Mesenchymal stem cell (in vitro differentiated cells and primary cell): Measurements from ENCODE around the gene ESRRB.

ENCODE experiments used
- DNase-seq: peaks from one replicate; pipeline ENCODE4 v3.0.0-alpha.2; 2013
- H2AFZ ChIP-seq: one replicate; pipeline ENCODE4 v1.6.1; 2013; ENCODE audit warnings: low read depth, mild to moderate bottlenecking, control low read depth, inconsistent platforms, low read length, moderate library complexity
- H2AK5ac ChIP-seq: 2 replicates; pipeline ENCODE4 v1.6.1; 2013; ENCODE audit warnings: low read length, moderate library complexity, mild to moderate bottlenecking, inconsistent platforms; ENCODE audit not compliant: severe bottlenecking
- H2BK120ac ChIP-seq: one replicate; pipeline ENCODE4 v1.6.1; 2013; ENCODE audit warnings: low read depth, mild to moderate bottlenecking, inconsistent platforms, low read length, moderate library complexity
- H2BK12ac ChIP-seq, 2 experiments: one replicate each; pipeline ENCODE4 v1.6.1; 2013; ENCODE audit warnings: inconsistent platforms in 2 of 2, low read length in 2 of 2, mild to moderate bottlenecking in 2 of 2, moderate library complexity in 2 of 2, control low read depth in 1 of 2
- H2BK15ac ChIP-seq: one replicate; pipeline ENCODE4 v1.6.1; 2013; ENCODE audit warnings: mild to moderate bottlenecking, low read depth, inconsistent platforms; ENCODE audit not compliant: poor library complexity, severe bottlenecking
- H2BK5ac ChIP-seq: 2 replicates; pipeline ENCODE4 v1.6.1; 2013; ENCODE audit warnings: low read depth, mild to moderate bottlenecking, low read length, control low read depth, inconsistent platforms; ENCODE audit not compliant: poor library complexity, severe bottlenecking
- H3K14ac ChIP-seq, 2 experiments: one replicate each; pipeline ENCODE4 v1.6.1; 2013; ENCODE audit warnings: inconsistent platforms in 2 of 2, low read length in 2 of 2, control low read depth in 1 of 2, mild to moderate bottlenecking in 1 of 2, moderate library complexity in 1 of 2
- H3K18ac ChIP-seq, 2 experiments: one replicate each; pipeline ENCODE4 v1.6.1; 2013; ENCODE audit warnings: inconsistent platforms in 2 of 2, low read length in 2 of 2, control low read depth in 1 of 2, low read depth in 1 of 2, mild to moderate bottlenecking in 1 of 2
- H3K23ac ChIP-seq, 2 experiments: one replicate each; pipeline ENCODE4 v1.6.1; 2013; ENCODE audit warnings: inconsistent platforms in 2 of 2, low read length in 2 of 2, mild to moderate bottlenecking in 2 of 2, moderate library complexity in 2 of 2, control low read depth in 1 of 2
- H3K27ac ChIP-seq: 2 replicates; pipeline ENCODE4 v1.5.1; 2013; ENCODE audit warnings: mild to moderate bottlenecking, moderate library complexity, low read length, control low read depth, inconsistent platforms; ENCODE audit not compliant: poor library complexity, severe bottlenecking
- H3K27me3 ChIP-seq, 2 experiments: 2 replicates each; pipeline versions ENCODE4 v1.6.1 to v1.7.0; 2013; ENCODE audit warnings: low read length in 2 of 2, mild to moderate bottlenecking in 2 of 2, moderate library complexity in 2 of 2, control low read depth in 1 of 2, inconsistent platforms in 1 of 2; ENCODE audit not compliant: control insufficient read depth in 1 of 2, insufficient read depth in 1 of 2
- H3K36me3 ChIP-seq, 2 experiments: 2 replicates each; pipeline versions ENCODE4 v1.6.1 to v1.7.0; 2013; ENCODE audit warnings: low read length in 2 of 2, control low read depth in 1 of 2, inconsistent platforms in 1 of 2, low read depth in 1 of 2, mild to moderate bottlenecking in 1 of 2; ENCODE audit not compliant: insufficient read depth in 2 of 2, control insufficient read depth in 1 of 2
- H3K4ac ChIP-seq, 2 experiments: one replicate each; pipeline ENCODE4 v1.6.1; 2013; ENCODE audit warnings: inconsistent platforms in 2 of 2, low read length in 2 of 2, mild to moderate bottlenecking in 2 of 2, moderate library complexity in 2 of 2, control low read depth in 1 of 2, low read depth in 1 of 2
- H3K4me1 ChIP-seq: 2 replicates; pipeline ENCODE4 v1.6.1; 2013; ENCODE audit warnings: low read depth, low read length, control low read depth; ENCODE audit not compliant: control insufficient read depth, insufficient read depth
- H3K4me2 ChIP-seq: 2 replicates; pipeline ENCODE4 v1.6.1; 2013; ENCODE audit warnings: low read length, mild to moderate bottlenecking, inconsistent platforms; ENCODE audit not compliant: poor library complexity, severe bottlenecking
- H3K4me3 ChIP-seq, 2 experiments: 2 replicates each; pipeline versions ENCODE4 v1.5.1 to v1.7.0; 2013; ENCODE audit warnings: low read length in 2 of 2, mild to moderate bottlenecking in 2 of 2, control low read depth in 1 of 2, low read depth in 1 of 2; ENCODE audit not compliant: insufficient read depth in 1 of 2
- H3K79me1 ChIP-seq: replicated peaks from 2 replicates; pipeline ENCODE4 v1.6.1; 2013; ENCODE audit warnings: mild to moderate bottlenecking, control low read depth, low read length, inconsistent platforms; ENCODE audit not compliant: poor library complexity, severe bottlenecking
- H3K9ac ChIP-seq: 2 replicates; pipeline ENCODE4 v1.7.0; 2013; ENCODE audit warnings: mild to moderate bottlenecking, low read length, moderate library complexity
- H3K9me3 ChIP-seq: 2 replicates; pipeline ENCODE4 v1.7.0; 2013; ENCODE audit warnings: mild to moderate bottlenecking, low read length; ENCODE audit not compliant: control insufficient read depth
- H4K8ac ChIP-seq: one replicate; pipeline ENCODE4 v1.6.1; 2013; ENCODE audit warnings: inconsistent platforms, mild to moderate bottlenecking, low read length, moderate library complexity
- H4K91ac ChIP-seq: one replicate; pipeline ENCODE4 v1.6.1; 2013; ENCODE audit warnings: mild to moderate bottlenecking, low read length, inconsistent platforms
- WGBS: methylation state at CpG from one replicate; pipeline ENCODE4 v1.1.7; 2013; ENCODE audit warnings: mixed read lengths; 5-methylcytosine and 5-hydroxymethylcytosine counted together

ESRRB gene

GRCh38 chr14:76502219-76502618 is 126.3 kb downstream of the ESRRB start:
- 90% methylated on average over 4 of the region's 4 CpGs for WGBS
- Histone ChIP-seq H2BK120ac (no peak overlapping the region), H3K9me3 (no peaks in the 10 kb centered on the region), H2BK5ac (no peak overlapping the region), H3K4ac (no peak overlapping the region), H2BK15ac (no peak overlapping the region), H3K36me3 (no peaks in the 10 kb centered on the region), H3K27me3 (peaks cover 0 to 16% of the 10 kb centered on the region in 2 experiments), H3K4me3 (no peak overlapping the region), H3K14ac (no peak overlapping the region), H3K4me2 (no peak overlapping the region), H4K8ac (no peak overlapping the region), H2BK12ac (no peak overlapping the region), H3K79me1 (no peaks in the 10 kb centered on the region), H4K91ac (no peak overlapping the region), H3K9ac (no peak overlapping the region), H2AK5ac (no peak overlapping the region), H3K27ac (no peak overlapping the region), H3K23ac (no peak overlapping the region), H2AFZ (no peak overlapping the region), H3K18ac (no peak overlapping the region), H3K4me1 (peaks cover 2% of the 10 kb centered on the region)
- DNase-seq = no peak

GRCh38 chr14:76502638-76503037 is 126.7 kb downstream of the ESRRB start:
- H2BK12ac ChIP-seq = no peak overlapping the region
- no peak overlapping the region for H3K4me3 ChIP-seq
- no peak overlapping the region for H2BK120ac ChIP-seq
- DNase-seq = no peak
- no peaks in the 10 kb centered on the region for H3K79me1 ChIP-seq
- H3K4me2 ChIP-seq = no peak overlapping the region
- no CpG with 5 or more reads among the region's 3 CpGs for WGBS
- no peak overlapping the region for H2AK5ac ChIP-seq
- no peaks in the 10 kb centered on the region for H3K36me3 ChIP-seq
- H3K9ac ChIP-seq = no peak overlapping the region
- no peak overlapping the region for H3K23ac ChIP-seq
- no peak overlapping the region for H2AFZ ChIP-seq
- no peaks in the 10 kb centered on the region for H3K9me3 ChIP-seq
- no peak overlapping the region for H4K8ac ChIP-seq
- H2BK15ac ChIP-seq = no peak overlapping the region
- no peak overlapping the region for H3K27ac ChIP-seq
- peaks cover 2% of the 10 kb centered on the region for H3K4me1 ChIP-seq
- H2BK5ac ChIP-seq = no peak overlapping the region
- peaks cover 0 to 13% of the 10 kb centered on the region in 2 experiments for H3K27me3 ChIP-seq
- H3K4ac ChIP-seq = no peak overlapping the region
- H3K14ac ChIP-seq = no peak overlapping the region
- H3K18ac ChIP-seq = no peak overlapping the region
- H4K91ac ChIP-seq = no peak overlapping the region

GRCh38 chr14:76509311-76509710 is 133.4 kb downstream of the ESRRB start:
- Histone ChIP-seq H2BK12ac (no peak overlapping the region), H3K4me3 (no peak overlapping the region), H2AFZ (no peak overlapping the region), H3K14ac (no peak overlapping the region), H2BK5ac (no peak overlapping the region), H3K36me3 (no peaks in the 10 kb centered on the region), H2BK15ac (no peak overlapping the region), H3K18ac (no peak overlapping the region), H3K27me3 (peaks cover 0 to 55% of the 10 kb centered on the region in 2 experiments), H3K4me1 (no peaks in the 10 kb centered on the region), H3K9ac (no peak overlapping the region), H4K91ac (no peak overlapping the region), H2AK5ac (no peak overlapping the region), H3K4me2 (no peak overlapping the region), H3K23ac (no peak overlapping the region), H3K9me3 (no peaks in the 10 kb centered on the region), H2BK120ac (no peak overlapping the region), H3K79me1 (no peaks in the 10 kb centered on the region), H3K4ac (no peak overlapping the region), H3K27ac (no peak overlapping the region), H4K8ac (no peak overlapping the region)
- WGBS = 55% methylated on average over 5 of the region's 7 CpGs
- DNase-seq = no peak

- Histone ChIP-seq H3K79me1 (no peaks in the 10 kb centered on the region), H3K9ac (no peak overlapping the region), H3K4ac (no peak overlapping the region), H3K27me3 (peaks cover 0 to 50% of the 10 kb centered on the region in 2 experiments), H2AK5ac (no peak overlapping the region), H2BK12ac (no peak overlapping the region), H2BK15ac (no peak overlapping the region), H2BK5ac (no peak overlapping the region), H3K4me1 (no peaks in the 10 kb centered on the region), H3K4me2 (no peak overlapping the region), H4K8ac (no peak overlapping the region), H3K27ac (no peak overlapping the region), H3K9me3 (no peaks in the 10 kb centered on the region), H4K91ac (no peak overlapping the region), H3K36me3 (no peaks in the 10 kb centered on the region), H2AFZ (no peak overlapping the region), H3K14ac (no peak overlapping the region), H3K18ac (no peak overlapping the region), H2BK120ac (no peak overlapping the region), H3K4me3 (no peak overlapping the region), H3K23ac (no peak overlapping the region)
- no peak for DNase-seq
- WGBS = 50% methylated on average over 2 of the region's 3 CpGs
These were observed 134.2 kb downstream of the ESRRB start for GRCh38 chr14:76510181-76510580.
